ENCODE measurements around the gene BEGAIN.

DNA sequence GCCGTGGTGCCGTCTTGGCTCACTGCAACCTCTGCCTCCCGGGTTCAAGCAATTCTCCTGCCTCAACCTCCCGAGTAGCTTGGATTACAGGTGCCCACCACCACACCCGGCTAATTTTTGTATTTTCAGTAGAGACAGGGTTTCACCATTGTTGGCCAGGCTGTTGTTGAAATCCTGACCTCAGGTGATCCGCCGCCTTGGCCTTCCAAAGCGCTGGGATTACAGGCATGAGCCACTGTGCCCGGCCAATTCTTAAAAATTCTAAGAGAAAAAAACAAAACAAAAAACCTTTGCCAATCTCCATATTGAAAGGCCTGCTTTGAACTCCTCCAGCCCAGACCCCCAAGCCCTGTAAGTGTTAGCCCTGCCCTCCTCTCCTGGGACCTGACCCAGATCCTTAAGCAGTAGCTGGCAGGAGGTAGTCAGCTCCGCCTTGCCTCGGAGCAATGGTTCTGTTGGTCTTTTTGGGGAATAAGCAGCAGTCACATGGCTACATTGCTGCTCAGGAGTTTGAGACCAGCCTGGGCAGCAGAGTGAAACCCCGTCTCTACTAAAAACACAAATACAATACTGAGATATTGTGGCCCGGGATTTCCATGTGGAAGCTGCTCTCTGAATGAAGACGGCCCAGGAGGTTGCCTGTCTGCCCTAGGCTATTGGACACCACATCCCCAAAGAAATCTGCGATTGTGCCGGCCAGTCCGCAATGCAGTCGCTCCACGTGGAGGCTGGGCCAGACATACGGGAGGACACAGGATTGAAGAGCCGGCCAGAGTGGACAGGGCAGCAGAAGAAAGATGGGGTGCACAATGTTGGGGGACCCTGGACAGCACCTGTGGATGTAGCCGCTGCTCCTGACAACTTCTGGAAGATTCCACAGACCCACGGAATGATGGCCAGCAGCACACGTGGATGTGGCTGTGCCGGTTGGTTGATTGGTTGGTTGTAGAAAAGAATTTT is 28.8 kb upstream of the BEGAIN start:
- TF ChIP-seq, protein P1, sequence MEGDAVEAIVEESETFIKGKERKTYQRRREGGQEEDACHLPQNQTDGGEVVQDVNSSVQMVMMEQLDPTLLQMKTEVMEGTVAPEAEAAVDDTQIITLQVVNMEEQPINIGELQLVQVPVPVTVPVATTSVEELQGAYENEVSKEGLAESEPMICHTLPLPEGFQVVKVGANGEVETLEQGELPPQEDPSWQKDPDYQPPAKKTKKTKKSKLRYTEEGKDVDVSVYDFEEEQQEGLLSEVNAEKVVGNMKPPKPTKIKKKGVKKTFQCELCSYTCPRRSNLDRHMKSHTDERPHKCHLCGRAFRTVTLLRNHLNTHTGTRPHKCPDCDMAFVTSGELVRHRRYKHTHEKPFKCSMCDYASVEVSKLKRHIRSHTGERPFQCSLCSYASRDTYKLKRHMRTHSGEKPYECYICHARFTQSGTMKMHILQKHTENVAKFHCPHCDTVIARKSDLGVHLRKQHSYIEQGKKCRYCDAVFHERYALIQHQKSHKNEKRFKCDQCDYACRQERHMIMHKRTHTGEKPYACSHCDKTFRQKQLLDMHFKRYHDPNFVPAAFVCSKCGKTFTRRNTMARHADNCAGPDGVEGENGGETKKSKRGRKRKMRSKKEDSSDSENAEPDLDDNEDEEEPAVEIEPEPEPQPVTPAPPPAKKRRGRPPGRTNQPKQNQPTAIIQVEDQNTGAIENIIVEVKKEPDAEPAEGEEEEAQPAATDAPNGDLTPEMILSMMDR (IDR thresholded peaks at IDR 0.05), result no peak
- TF ChIP-seq POLR2A (IDR thresholded peaks at IDR 0.05) (no peak), POLR2AphosphoS5 (IDR thresholded peaks at IDR 0.05) (no peak)

Measured in prostate gland (tissue), 2 donors.